Measurements from ENCODE around the gene CSTPP1. TPM values are rescaled to one million over a fixed set of nuclear protein-coding genes. Genes with fewer than 3 reads are reported as not detected.

Gene CSTPP1
- total and polyA plus RNA-seq, 2 of the 8 experiments (the other 6 are each of a cell fraction or from before 2014, with no cell fraction given), result 24.2 to 28.7 TPM

DNA sequence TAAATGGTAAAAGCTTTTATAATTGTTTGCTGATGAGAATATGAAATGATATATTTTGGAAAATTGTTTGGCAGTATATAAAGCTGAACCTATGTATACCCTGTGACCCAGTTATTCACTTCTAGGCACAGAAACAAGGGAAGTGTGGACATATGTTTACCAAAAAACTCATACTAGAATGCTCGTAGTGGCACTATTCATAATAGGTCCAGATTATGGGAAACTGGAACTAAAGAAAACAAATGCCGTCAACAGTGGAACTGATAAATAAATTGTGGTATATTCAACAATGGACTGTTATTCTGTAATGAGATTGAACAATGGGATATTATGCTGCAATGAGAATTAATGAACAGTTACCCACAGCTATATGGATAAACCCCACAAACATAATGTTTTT is 32.8 kb downstream of the CSTPP1 start:
- Histone ChIP-seq H2AFZ (ENCODE audit: low read length) (no peak overlapping the region), H3K36me3 (ENCODE audit: control insufficient read depth in 2 of 4, insufficient read depth in 4 of 4, low read length in 3 of 4) (no peaks in the 10 kb centered on the region), H3K18ac (ENCODE audit: extremely low read depth, low read length) (no peak overlapping the region), H3K4me1 (replicated peaks in 1 of 4; ENCODE audit: control insufficient read depth in 3 of 4, insufficient read depth in 4 of 4, low read length in 3 of 4) (no peaks in the 10 kb centered on the region), H3K23me2 (ENCODE audit: low read depth, low read length) (no peaks in the 10 kb centered on the region), H2BK12ac (ENCODE audit: low read depth, low read length) (no peak overlapping the region), H4K91ac (replicated peaks; ENCODE audit: insufficient read length, low read length) (no peak overlapping the region), H3K27ac (ENCODE audit: low read depth, low read length) (no peak overlapping the region), H3K14ac (ENCODE audit: insufficient read length) (no peak overlapping the region), H3K23ac (ENCODE audit: insufficient read length) (no peak overlapping the region), H2BK120ac (replicated peaks; ENCODE audit: low read depth, low read length) (no peak overlapping the region), H2BK15ac (ENCODE audit: low read length) (no peak overlapping the region), H4K5ac (ENCODE audit: insufficient read length, low read depth, low read length) (no peak overlapping the region), H3K9ac (replicated peaks in 1 of 4; ENCODE audit: extremely low read depth in 1 of 4, low read depth in 3 of 4, low read length in 3 of 4) (no peak overlapping the region), H3K79me2 (ENCODE audit: control insufficient read depth in 1 of 2, insufficient read depth in 2 of 2, low read length in 2 of 2) (no peaks in the 10 kb centered on the region), H2AK5ac (ENCODE audit: low read depth, low read length) (no peak overlapping the region), H4K8ac (ENCODE audit: extremely low read depth, insufficient read depth, low read length) (no peak overlapping the region), H3K4me2 (ENCODE audit: insufficient read depth in 1 of 2, low read depth in 2 of 2, low read length in 2 of 2) (no peak overlapping the region), H3K56ac (replicated peaks; ENCODE audit: insufficient read length, low read depth, low read length) (no peak overlapping the region), H3K4ac (replicated peaks; ENCODE audit: insufficient read length, low read depth, low read length) (no peak overlapping the region), H3K9me3 (ENCODE audit: insufficient read depth in 2 of 2, low read depth in 1 of 2, low read length in 1 of 2) (no peaks in the 10 kb centered on the region), H4K20me1 (replicated peaks in 1 of 2; ENCODE audit: control insufficient read depth in 1 of 2, insufficient read depth in 2 of 2, low read length in 2 of 2) (no peaks in the 10 kb centered on the region), H2BK20ac (ENCODE audit: low read length) (no peak overlapping the region), H3K27me3 (replicated peaks in 1 of 4; ENCODE audit: control insufficient read depth in 3 of 4, extremely low read depth in 1 of 4, insufficient read depth in 3 of 4, low read length in 3 of 4) (no peaks in the 10 kb centered on the region), H3K79me1 (ENCODE audit: low read depth, low read length) (no peaks in the 10 kb centered on the region), H2BK5ac (ENCODE audit: low read depth, low read length) (no peak overlapping the region), H3K4me3 (ENCODE audit: extremely low read depth in 1 of 4, insufficient read depth in 2 of 4, low read depth in 3 of 4, low read length in 4 of 4) (no peak overlapping the region)
- CTCF ChIA-PET (ENCODE audit: partially characterized antibody), result no interaction called here
- POLR2A ChIA-PET (ENCODE audit: partially characterized antibody), result no interaction called here
- WGBS, 2 experiments (ENCODE audit: extremely low coverage in 1 of 2, insufficient coverage in 1 of 2, insufficient read length in 1 of 2, insufficient replicate concordance in 2 of 2, low coverage in 1 of 2, low lambda C conversion rate in 2 of 2, missing lambda C conversion rate in 1 of 2), result 98% methylated on average over 2 of the region's 2 CpGs; no CpG with 5 or more reads in 1 of the 2 experiments
- TF ChIP-seq BACH1 (IDR thresholded peaks at IDR 0.05; ENCODE audit: low read length) (no peak), YY1 (IDR thresholded peaks at IDR 0.05; ENCODE audit: low read depth, low read length) (no peak), RAD21 (IDR thresholded peaks at IDR 0.05 in 1 of 2, conservative IDR thresholded peaks at IDR 0.05 in 1 of 2; ENCODE audit: low read depth in 2 of 2, low read length in 2 of 2) (no peak), CBX5 (IDR thresholded peaks at IDR 0.05; ENCODE audit: low read depth, low read length) (no peak), POLR2A (IDR thresholded peaks at IDR 0.05; ENCODE audit: control extremely low read depth in 1 of 2, low read depth in 2 of 2, low read length in 2 of 2) (no peak), HDAC6 (IDR thresholded peaks at IDR 0.05; ENCODE audit: low read depth, low read length) (no peak), TEAD4 (IDR thresholded peaks at IDR 0.05; ENCODE audit: low read depth, low read length) (no peak)
- FAIRE-seq (no peak), DNase-seq (ENCODE audit: low read depth in 1 of 2, low spot score in 2 of 2) (no peak)
